Lower leg skin (tissue), 4 donors: ENCODE results near the gene PRR15. TPM values are rescaled to one million over a fixed set of nuclear protein-coding genes. Genes with fewer than 3 reads are reported as not detected.

ENCODE experiments used
- DNase-seq, 2 donors: peaks; one replicate each; pipeline ENCODE4 v3.0.0-alpha.2; 2019; ENCODE audit warnings: low spot score in 2 of 2
- H3K4me3 ChIP-seq: fragments of 200-600 bp; sonication (generic); 2 replicates; pipeline ENCODE4 v1.5.1; 2017; ENCODE audit warnings: mild to moderate bottlenecking, low read depth; ENCODE audit not compliant: poor library complexity, severe bottlenecking
- CTCF ChIP-seq, 3 donors: fragments of 450-650 bp; IDR thresholded peaks; one replicate each; pipeline ENCODE4 v1.5.1; 2016; ENCODE audit warnings: antibody characterized with exemption in 3 of 3, mild to moderate bottlenecking in 3 of 3, moderate library complexity in 2 of 3
- POLR2A ChIP-seq, 2 donors: fragments of 450-650 bp; IDR thresholded peaks; one replicate each; pipeline ENCODE4 v1.6.1; 2016 to 2017; ENCODE audit warnings: antibody characterized with exemption in 2 of 2, mild to moderate bottlenecking in 1 of 2, moderate library complexity in 1 of 2
- WGBS, 2 donors: methylation state at CpG; one replicate each; pipeline ENCODE4 v1.1.5; 2018; 5-methylcytosine and 5-hydroxymethylcytosine counted together
- intact Hi-C: fragments of 100-400 bp; cut with DNase I; formaldehyde crosslinking; loops from one replicate; pipeline ENCODE4 v1.15.0; 2023; ENCODE audit warnings: low total_unique reads
- total RNA-seq, 4 donors: library from RNA; depleted of rRNA; stranded (reverse); fragments of >200 nt; gene quantifications; one replicate each; pipeline ENCODE4 v1.1.0, GENCODE V29; 2016

The PRR15 gene
- total RNA-seq, 4 donors from 2014 or later = 0.15 to 0.67 (median 0.58) TPM; not detected in 1

DNA sequence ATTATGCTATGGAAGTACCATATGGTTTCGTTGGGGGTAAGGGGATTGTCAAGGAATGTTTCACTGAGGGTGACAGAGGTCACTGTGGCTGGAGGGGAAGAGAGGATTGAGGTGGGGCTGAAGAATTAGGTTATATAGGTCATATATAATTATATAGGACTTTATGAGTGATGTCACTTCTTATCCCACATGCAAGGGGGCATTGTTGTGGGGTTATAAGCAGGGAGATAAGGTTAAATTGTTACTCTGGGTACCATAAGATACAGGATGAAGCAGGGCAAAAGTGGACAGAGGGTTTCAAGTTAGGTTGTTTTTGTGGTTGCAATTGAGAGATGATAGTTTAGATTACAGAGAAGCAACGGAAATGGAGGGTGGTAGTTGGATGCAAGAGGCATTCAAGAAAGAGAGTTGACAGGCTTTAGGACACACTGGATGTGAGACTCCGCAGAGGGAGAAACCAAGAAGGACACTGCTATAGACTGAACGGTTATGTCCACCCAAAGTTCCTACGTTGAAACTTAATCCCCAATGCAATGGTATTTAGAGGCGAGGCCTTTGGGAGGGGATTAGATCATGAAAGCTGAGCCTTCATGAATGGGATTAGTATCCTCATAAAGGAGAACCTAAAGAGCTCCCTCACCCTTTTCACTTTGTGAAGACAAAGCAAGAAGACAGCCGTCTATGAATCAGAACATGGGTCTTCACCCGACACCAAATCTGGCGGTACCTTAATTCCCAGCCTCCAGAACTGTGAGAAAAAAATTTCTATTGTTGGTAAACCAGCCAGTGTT, 7.0 kb upstream of the PRR15 start:
- 85 to 87% methylated on average over 9 of the region's 9 CpGs for WGBS, 2 donors
- no peak overlapping the region for H3K4me3 ChIP-seq
- intact Hi-C loops = no loop called here
- DNase-seq = no peak
- TF ChIP-seq POLR2A (IDR thresholded peaks at IDR 0.05) (no peak), CTCF (IDR thresholded peaks at IDR 0.05) (no peak)

DNA sequence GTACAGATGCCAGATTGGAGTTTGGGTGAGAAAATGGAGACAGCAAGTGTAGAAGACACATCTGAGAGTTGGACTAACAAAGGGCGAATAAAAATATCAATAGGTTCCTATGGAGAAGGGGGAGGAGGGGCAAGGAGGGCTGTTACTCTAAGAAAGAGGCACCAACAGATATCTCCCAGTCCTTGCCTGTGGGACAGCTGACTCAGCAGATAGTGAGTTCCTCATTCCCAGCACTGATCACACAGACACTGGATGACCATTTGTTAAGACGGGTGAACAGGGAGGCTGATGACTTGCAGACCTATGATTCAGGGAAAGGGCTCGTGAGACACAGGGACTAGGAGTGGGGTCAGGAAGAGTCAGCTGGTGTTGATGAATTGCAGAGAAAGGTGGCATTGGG, 5.7 kb upstream of the PRR15 start:
- no peak for TF ChIP-seq CTCF (IDR thresholded peaks at IDR 0.05)
- TF ChIP-seq POLR2A (IDR thresholded peaks at IDR 0.05) = no peak
- H3K4me3 ChIP-seq = no peak overlapping the region
- intact Hi-C loops = no loop called here
- WGBS, 2 donors = 61% methylated on average over 3 of the region's 3 CpGs
- no peak for DNase-seq

DNA sequence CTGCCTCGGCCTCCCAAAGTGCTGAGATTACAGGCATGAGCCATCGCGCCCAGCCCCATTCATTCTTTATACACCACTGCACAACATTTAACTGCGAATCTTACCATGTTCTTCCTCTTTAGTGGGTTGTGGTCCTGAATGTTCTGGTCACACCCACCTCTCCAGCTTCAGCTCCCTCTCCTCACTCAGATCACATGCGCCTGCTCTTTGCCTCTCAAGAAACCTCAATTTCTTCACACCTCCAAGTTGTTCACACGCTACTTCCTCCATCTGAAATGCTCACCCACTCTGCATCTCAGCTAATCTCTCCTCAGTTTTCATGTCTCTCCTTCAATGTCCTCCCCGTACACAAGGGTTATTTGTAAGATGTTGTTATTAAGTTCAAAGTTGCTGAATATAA, 2.4 kb upstream of the PRR15 start:
- no peak for DNase-seq
- no peak overlapping the region for H3K4me3 ChIP-seq
- no peak for TF ChIP-seq CTCF (IDR thresholded peaks at IDR 0.05)
- TF ChIP-seq POLR2A (IDR thresholded peaks at IDR 0.05) = no peak
- 84 to 86% methylated on average over 7 of the region's 7 CpGs for WGBS, 2 donors
- intact Hi-C loops = no loop called here

GRCh38 chr7:29562307-29562706, 1.3 kb upstream of the PRR15 start:
- WGBS, 2 donors = 79 to 80% methylated on average over 6 of the region's 6 CpGs
- intact Hi-C loops = no loop called here
- no peak for DNase-seq
- TF ChIP-seq CTCF (IDR thresholded peaks at IDR 0.05) = no peak
- TF ChIP-seq POLR2A (IDR thresholded peaks at IDR 0.05) = no peak
- no peak overlapping the region for H3K4me3 ChIP-seq

DNA sequence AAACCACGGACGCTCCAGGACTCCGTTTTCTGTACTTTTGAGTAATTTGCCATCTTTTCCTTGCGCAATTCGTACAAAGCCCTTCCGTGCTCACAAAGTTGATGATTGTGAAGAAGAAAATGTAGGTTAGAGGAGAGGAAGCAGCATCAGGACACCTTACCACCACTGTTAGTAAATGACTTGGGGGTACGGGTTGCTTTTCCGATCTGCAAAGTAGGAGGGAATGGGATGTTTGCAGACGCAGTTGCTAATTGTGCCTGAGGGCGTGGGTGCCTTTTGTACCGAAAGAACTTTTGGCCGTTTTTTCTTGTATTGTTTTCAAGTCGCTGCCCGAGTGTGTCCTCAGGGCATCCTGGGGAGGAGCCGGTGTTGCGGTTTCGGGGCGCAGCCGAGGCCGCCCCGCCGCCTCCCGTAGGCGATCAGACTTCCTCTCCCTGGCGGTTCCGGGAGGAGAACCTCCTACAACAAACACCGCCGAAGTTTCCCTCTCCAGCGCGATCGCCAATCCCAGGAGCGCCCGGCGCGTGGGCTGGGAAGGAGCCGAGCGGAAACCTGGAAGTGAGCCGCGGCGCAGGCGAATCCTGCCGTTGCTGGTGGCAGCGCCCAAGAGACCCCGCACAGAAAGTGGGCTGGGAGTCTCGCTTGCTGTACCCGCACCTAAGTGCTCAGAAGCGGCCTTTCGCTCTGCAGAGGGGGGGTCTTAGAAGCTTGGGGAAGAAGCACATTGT, 1.0 kb downstream of the PRR15 start:
- DNase-seq = peak in 1 of 2 donors; percentile 88
- intact Hi-C loops = no loop called here
- TF ChIP-seq CTCF (IDR thresholded peaks at IDR 0.05) (no peak), POLR2A (IDR thresholded peaks at IDR 0.05) (no peak)
- H3K4me3 ChIP-seq = peak overlapping the region; percentile 43
- 0 to 1% methylated on average over 30 to 48 of the region's 48 CpGs for WGBS, 2 donors
